Osteocyte (in vitro differentiated cells): ENCODE measurements around the gene ADCK2. TPM values are rescaled to one million over a fixed set of nuclear protein-coding genes. Genes with fewer than 3 reads are reported as not detected.

Source experiments
- DNase-seq: peaks from one replicate; pipeline ENCODE4 v3.0.0; 2021; ENCODE audit warnings: mixed read lengths; ENCODE audit not compliant: unreplicated experiment; ENCODE audit errors: extremely low spot score
- H3K27ac Mint-ChIP-seq: one replicate; pipeline ENCODE4 v1.8.0; 2021; ENCODE audit warnings: mild to moderate bottlenecking, mixed read lengths; ENCODE audit not compliant: unreplicated experiment
- H3K27me3 Mint-ChIP-seq: one replicate; pipeline ENCODE4 v1.8.0; 2021; ENCODE audit warnings: mixed read lengths; ENCODE audit not compliant: unreplicated experiment
- H3K36me3 Mint-ChIP-seq: one replicate; pipeline ENCODE4 v1.8.0; 2021; ENCODE audit warnings: mixed read lengths; ENCODE audit not compliant: unreplicated experiment
- H3K4me1 Mint-ChIP-seq: one replicate; pipeline ENCODE4 v1.8.0; 2021; ENCODE audit warnings: mixed read lengths; ENCODE audit not compliant: unreplicated experiment
- H3K4me3 Mint-ChIP-seq: one replicate; pipeline ENCODE4 v1.8.0; 2021; ENCODE audit warnings: mild to moderate bottlenecking, moderate library complexity, mixed read lengths; ENCODE audit not compliant: unreplicated experiment
- H3K9me3 Mint-ChIP-seq: one replicate; pipeline ENCODE4 v1.8.0; 2021; ENCODE audit warnings: mixed read lengths; ENCODE audit not compliant: unreplicated experiment
- total RNA-seq: library from RNA; stranded (reverse); gene quantifications from 2 replicates; pipeline ENCODE4 v1.2.1, GENCODE V29; 2021
- TF ChIP-seq, protein P1 (sequence below): fragments of 200-600 bp; sonication (generic); IDR thresholded peaks from 2 replicates; pipeline ENCODE4 v1.5.0; 2021; ENCODE audit warnings: antibody characterized with exemption, mild to moderate bottlenecking, moderate library complexity

Gene ADCK2
- total RNA-seq, 1 donor from 2014 or later = 25.7 TPM

DNA sequence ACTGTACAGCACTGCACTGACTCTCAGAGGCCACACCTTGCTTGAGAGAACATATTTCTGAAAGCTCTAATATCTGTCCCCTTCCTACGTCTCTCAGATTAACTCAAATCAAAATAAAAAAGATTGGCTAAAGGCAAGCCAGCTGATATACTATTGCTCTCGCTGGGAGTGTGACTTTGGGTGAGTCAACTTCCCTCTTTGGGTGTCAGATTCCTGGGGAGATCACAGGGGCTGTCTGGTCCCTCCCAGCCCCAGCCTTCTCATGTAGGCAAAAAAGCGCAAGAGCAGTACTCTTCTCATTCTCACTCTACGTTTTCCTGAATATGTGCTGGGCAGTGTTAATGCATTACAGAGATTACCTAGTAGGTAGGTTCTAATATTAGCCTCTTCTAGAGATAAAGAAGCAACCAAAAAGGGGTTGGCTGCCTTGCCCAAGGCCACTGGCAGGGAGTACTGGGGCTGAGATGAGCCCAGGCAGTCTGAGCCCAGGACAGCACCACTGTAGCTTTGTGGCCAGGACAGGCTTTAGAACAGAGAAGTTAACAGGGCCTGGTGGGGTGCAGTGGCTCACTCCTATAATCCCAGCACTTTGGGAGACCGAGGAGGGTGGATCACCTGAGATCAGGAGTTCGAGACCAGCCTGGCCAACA is 23.1 kb upstream of the ADCK2 start:
- Mint-ChIP-seq H3K4me1 (peaks cover 36% of the 10 kb centered on the region), H3K27me3 (no peaks in the 10 kb centered on the region), H3K36me3 (no peaks in the 10 kb centered on the region), H3K9me3 (no peaks in the 10 kb centered on the region), H3K4me3 (no peak overlapping the region), H3K27ac (peak overlapping the region; percentile 15)
- TF ChIP-seq, protein P1, sequence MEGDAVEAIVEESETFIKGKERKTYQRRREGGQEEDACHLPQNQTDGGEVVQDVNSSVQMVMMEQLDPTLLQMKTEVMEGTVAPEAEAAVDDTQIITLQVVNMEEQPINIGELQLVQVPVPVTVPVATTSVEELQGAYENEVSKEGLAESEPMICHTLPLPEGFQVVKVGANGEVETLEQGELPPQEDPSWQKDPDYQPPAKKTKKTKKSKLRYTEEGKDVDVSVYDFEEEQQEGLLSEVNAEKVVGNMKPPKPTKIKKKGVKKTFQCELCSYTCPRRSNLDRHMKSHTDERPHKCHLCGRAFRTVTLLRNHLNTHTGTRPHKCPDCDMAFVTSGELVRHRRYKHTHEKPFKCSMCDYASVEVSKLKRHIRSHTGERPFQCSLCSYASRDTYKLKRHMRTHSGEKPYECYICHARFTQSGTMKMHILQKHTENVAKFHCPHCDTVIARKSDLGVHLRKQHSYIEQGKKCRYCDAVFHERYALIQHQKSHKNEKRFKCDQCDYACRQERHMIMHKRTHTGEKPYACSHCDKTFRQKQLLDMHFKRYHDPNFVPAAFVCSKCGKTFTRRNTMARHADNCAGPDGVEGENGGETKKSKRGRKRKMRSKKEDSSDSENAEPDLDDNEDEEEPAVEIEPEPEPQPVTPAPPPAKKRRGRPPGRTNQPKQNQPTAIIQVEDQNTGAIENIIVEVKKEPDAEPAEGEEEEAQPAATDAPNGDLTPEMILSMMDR = no peak
- DNase-seq = no peak

DNA sequence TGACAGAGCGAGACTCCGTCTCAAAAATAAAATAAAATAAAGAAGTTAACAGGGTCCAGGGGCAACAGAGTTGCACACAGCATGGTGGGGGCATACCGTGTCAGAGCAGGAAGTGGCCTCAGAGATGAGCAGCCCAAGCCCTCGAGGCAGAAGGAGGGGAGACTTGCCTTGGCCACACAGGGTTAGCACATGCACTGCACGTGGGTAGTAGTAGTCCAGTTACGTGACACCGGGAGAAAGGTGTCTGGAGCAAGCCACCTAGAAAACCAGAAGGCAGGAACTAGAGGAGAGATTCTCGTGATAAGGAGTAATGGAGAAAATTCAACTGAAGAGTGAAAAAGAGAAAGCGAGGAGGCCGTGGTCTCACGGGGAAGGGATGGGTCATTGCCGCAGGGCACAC is 22.4 kb upstream of the ADCK2 start:
- H3K4me1 Mint-ChIP-seq = peaks cover 36% of the 10 kb centered on the region
- no peaks in the 10 kb centered on the region for H3K27me3 Mint-ChIP-seq
- DNase-seq = no peak
- peak overlapping the region; percentile 65 for H3K27ac Mint-ChIP-seq
- H3K4me3 Mint-ChIP-seq = no peak overlapping the region
- TF ChIP-seq, protein P1 = no peak
- H3K9me3 Mint-ChIP-seq = no peaks in the 10 kb centered on the region
- H3K36me3 Mint-ChIP-seq = no peaks in the 10 kb centered on the region

DNA sequence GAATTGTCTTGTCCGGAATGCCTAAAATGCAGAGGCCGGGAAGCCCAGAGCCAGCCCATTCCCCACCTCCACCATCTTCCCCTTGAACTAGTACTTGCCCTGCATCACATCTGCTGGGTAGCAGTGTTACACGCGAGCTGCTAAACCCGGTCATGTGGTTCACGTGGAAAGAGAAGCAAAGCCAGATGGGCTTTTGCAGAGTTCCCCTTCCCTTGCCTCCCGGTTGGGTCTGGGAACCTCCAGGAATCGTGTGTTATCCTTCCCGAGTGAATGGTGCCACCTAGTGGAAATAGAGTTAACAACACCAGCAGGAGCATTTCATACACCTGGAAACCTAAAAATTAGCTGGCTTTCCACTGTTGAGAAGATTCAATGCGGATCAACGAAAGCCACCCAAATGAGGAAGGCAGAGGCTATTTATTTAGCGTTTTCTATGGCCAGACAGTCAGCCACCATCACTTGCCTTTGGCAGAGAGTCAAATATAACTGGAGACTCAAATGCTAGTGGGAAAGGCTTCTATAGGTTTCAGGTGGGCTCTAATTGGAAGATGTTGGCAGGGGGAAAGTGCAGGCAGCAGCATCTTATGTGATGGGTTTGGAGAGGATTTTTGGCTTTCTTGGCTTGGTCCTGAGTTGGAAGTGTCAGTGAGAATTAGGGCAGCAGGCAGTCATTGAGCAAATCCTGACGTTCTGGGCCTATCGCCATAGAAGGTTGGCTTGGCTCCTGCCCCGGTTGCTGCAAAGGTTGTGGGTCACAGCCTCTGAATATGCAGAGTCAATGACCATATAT is 19.2 kb upstream of the ADCK2 start:
- Mint-ChIP-seq H3K27me3 (no peaks in the 10 kb centered on the region), H3K36me3 (no peaks in the 10 kb centered on the region), H3K27ac (no peak overlapping the region), H3K9me3 (no peaks in the 10 kb centered on the region), H3K4me1 (peaks cover 47% of the 10 kb centered on the region), H3K4me3 (no peak overlapping the region)
- DNase-seq = peak; percentile 86
- TF ChIP-seq, protein P1 = peak; percentile 87

DNA sequence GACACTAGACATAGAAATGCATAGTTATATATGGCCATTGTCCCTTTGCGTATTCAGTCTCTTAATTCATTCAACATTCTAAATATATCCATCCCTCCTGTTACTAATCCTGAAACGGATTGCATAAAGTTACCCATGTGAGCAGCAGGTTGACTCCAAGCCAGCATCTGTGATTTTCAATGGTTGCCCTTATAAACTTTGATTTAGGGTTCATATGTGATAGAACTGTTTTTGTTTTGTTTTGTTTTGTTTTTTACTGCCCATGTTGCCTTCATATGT is 18.7 kb upstream of the ADCK2 start:
- no peaks in the 10 kb centered on the region for H3K27me3 Mint-ChIP-seq
- H3K4me1 Mint-ChIP-seq = peaks cover 47% of the 10 kb centered on the region
- no peaks in the 10 kb centered on the region for H3K9me3 Mint-ChIP-seq
- DNase-seq = no peak
- H3K36me3 Mint-ChIP-seq = no peaks in the 10 kb centered on the region
- TF ChIP-seq, protein P1 = no peak
- no peak overlapping the region for H3K27ac Mint-ChIP-seq
- no peak overlapping the region for H3K4me3 Mint-ChIP-seq

DNA sequence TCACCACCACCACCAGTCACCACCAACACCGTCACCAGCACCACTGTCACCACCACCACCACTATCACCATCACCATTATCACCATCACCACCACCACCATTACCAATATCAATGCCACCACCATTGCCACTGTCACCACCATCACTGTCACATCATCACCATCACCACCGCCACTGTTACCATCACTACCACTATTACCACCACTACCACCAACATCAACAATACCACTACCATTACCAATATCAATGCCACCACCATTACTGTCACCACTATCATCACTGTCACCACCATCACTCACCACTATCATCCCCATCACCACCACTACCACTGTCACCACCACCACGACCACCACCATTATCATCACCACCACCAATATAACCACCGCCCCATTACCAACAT is 18.1 kb upstream of the ADCK2 start:
- no peaks in the 10 kb centered on the region for H3K27me3 Mint-ChIP-seq

More for the DNA sequence above, 18.1 kb upstream of the ADCK2 start:
- Mint-ChIP-seq H3K36me3 (no peaks in the 10 kb centered on the region), H3K9me3 (no peaks in the 10 kb centered on the region), H3K27ac (no peak overlapping the region), H3K4me1 (peaks cover 42% of the 10 kb centered on the region), H3K4me3 (no peak overlapping the region)
- no peak for DNase-seq
- TF ChIP-seq, protein P1 = no peak
